K562 (cell line): ENCODE data around the gene MMP27. TPM values are rescaled to one million over a fixed set of nuclear protein-coding genes. Genes with fewer than 3 reads are reported as not detected.

Source experiments
- CBX5 ChIP-seq: IDR thresholded peaks from 2 replicates; pipeline ENCODE4 v1.6.1; 2014; ENCODE audit warnings: low read depth, borderline replicate concordance
- CHCHD3 ChIP-seq: fragments of 250-450 bp; sonication (Bioruptor Pico); IDR thresholded peaks from 2 replicates; pipeline ENCODE4 v2.1.2; 2022; ENCODE audit warnings: mild to moderate bottlenecking
- CUX1 ChIP-seq: fragments of 200-800 bp; sonication (Bioruptor generic); IDR thresholded peaks from 2 replicates; pipeline ENCODE4 v1.6.1; 2016; ENCODE audit warnings: missing genetic modification characterization, missing compliant biosample characterization
- HDAC6 ChIP-seq: IDR thresholded peaks from 2 replicates; pipeline ENCODE4 v1.6.1; 2012; ENCODE audit warnings: low read depth, mild to moderate bottlenecking, control low read depth, inconsistent platforms, low read length, moderate library complexity
- IRF1 ChIP-seq: sonication (generic); formaldehyde crosslinking; IDR thresholded peaks from 2 replicates; pipeline ENCODE4 v1.8.0; 2022; ENCODE audit warnings: missing genetic modification reagents, mild to moderate bottlenecking, borderline replicate concordance
- JUND ChIP-seq, 2 experiments: IDR thresholded peaks; 2 replicates in 1 of 2; 3 replicates in 1 of 2; pipeline ENCODE4 v1.6.1; 2011; ENCODE audit warnings: borderline replicate concordance in 2 of 2, low read depth in 2 of 2, low read length in 2 of 2, improper control_type of control experiment in 1 of 2, missing biosample characterization in 1 of 2, missing genetic modification characterization in 1 of 2, missing genetic modification reagents in 1 of 2
- MEF2A ChIP-seq: IDR thresholded peaks from 2 replicates; pipeline ENCODE4 v1.6.1; 2011; ENCODE audit warnings: low read depth, mild to moderate bottlenecking, low read length, moderate library complexity; ENCODE audit not compliant: control insufficient read depth
- MTF1 ChIP-seq: fragments of 250-450 bp; sonication (Bioruptor Pico); IDR thresholded peaks from 2 replicates; pipeline ENCODE4 v1.9.0; 2021; ENCODE audit warnings: moderate library complexity, mild to moderate bottlenecking, inconsistent platforms, borderline replicate concordance
- NR3C1 ChIP-seq: sonication (generic); formaldehyde crosslinking; IDR thresholded peaks from 2 replicates; pipeline ENCODE4 v1.8.1; 2022; ENCODE audit warnings: missing genetic modification reagents
- SMAD1 ChIP-seq: fragments of 150-350 bp; IDR thresholded peaks from 2 replicates; pipeline ENCODE4 v1.6.1; 2014; ENCODE audit warnings: low read length, low read depth; ENCODE audit not compliant: partially characterized antibody
- STAT5A ChIP-seq: IDR thresholded peaks from 2 replicates; pipeline ENCODE4 v1.6.1; 2012; ENCODE audit warnings: low read length, inconsistent platforms, borderline replicate concordance
- TAL1 ChIP-seq: fragments of 450-650 bp; IDR thresholded peaks from 2 replicates; pipeline ENCODE4 v1.6.1; 2016; ENCODE audit warnings: mild to moderate bottlenecking
- TRIM25 ChIP-seq: fragments of 450-650 bp; IDR thresholded peaks from 2 replicates; pipeline ENCODE4 v1.7.0; 2016; ENCODE audit warnings: borderline replicate concordance
- U2AF2 ChIP-seq: fragments of 200-400 bp; formaldehyde crosslinking; optimal IDR thresholded peaks from 2 replicates; pipeline ENCODE3; 2017; ENCODE audit warnings: low read depth, mild to moderate bottlenecking, low read length
- XRCC5 ChIP-seq: fragments of 200-400 bp; formaldehyde crosslinking; IDR thresholded peaks from 2 replicates; pipeline ENCODE4 v1.6.1; 2017; ENCODE audit warnings: low read depth, mild to moderate bottlenecking, low read length
- ZBTB17 ChIP-seq: fragments of 450-650 bp; formaldehyde crosslinking; IDR thresholded peaks from 2 replicates; pipeline ENCODE4 v1.4.0; 2020; ENCODE audit warnings: mild to moderate bottlenecking
- ZNF175 ChIP-seq: fragments of 200-800 bp; sonication (Bioruptor generic); IDR thresholded peaks from 2 replicates; pipeline ENCODE4 v1.6.1; 2016; ENCODE audit warnings: low read depth, mild to moderate bottlenecking, missing genetic modification characterization, missing compliant biosample characterization
- ZNF316 ChIP-seq: fragments of 450-650 bp; IDR thresholded peaks from 2 replicates; pipeline ENCODE4 v1.6.1; 2016
- ZNF511 ChIP-seq: sonication (generic); formaldehyde crosslinking; IDR thresholded peaks from 2 replicates; pipeline ENCODE4 v1.8.0; 2022; ENCODE audit warnings: mild to moderate bottlenecking, missing genetic modification reagents
- ZNF76 ChIP-seq: fragments of 250-450 bp; sonication (Bioruptor Pico); IDR thresholded peaks from 2 replicates; pipeline ENCODE4 v1.4.0; 2020; ENCODE audit warnings: mild to moderate bottlenecking, moderate library complexity, borderline replicate concordance
- ZSCAN29 ChIP-seq: fragments of 450-650 bp; IDR thresholded peaks from 2 replicates; pipeline ENCODE4 v1.6.1; 2017
- polyA plus RNA-seq, 8 experiments: library from polyadenylated mRNA; depleted of rRNA in 4 of 8; stranded (reverse) in 5 of 8; unstranded in 3 of 8; fragments of >200 nt; fragmentation: Nextera tagmentation in 2 of 8; fragmentation: Illumina TruSeq in 1 of 8; extraction: Ambion mirVana in 2 of 8; extraction: Trizol in 1 of 8; gene quantifications; 2 replicates each; pipeline versions ENCODE4 v1.2.1 to v1.2.3, GENCODE V29; 2011 to 2014; ENCODE audit warnings: inconsistent platforms in 1 of 8, missing spikeins in 1 of 8
- total RNA-seq, 7 experiments: library from RNA; depleted of rRNA in 6 of 7; stranded (reverse); fragments of >200 nt in 6 of 7; fragmentation: Illumina TruSeq in 2 of 7; extraction: Trizol in 2 of 7; gene quantifications; 2 replicates each; pipeline versions ENCODE4 v1.2.1 to v1.2.3, GENCODE V29; 2011 to 2021; ENCODE audit warnings: low replicate concordance in 1 of 7

MMP27 gene
- total and polyA plus RNA-seq, 9 of the 15 experiments (the other 6 are each of a cell fraction or from before 2014, with no cell fraction given), result not detected

GRCh38 chr11:102653744-102654291 is 51.8 kb downstream of the MMP27 start (continued):
- no peak for TF ChIP-seq JUND (IDR thresholded peaks at IDR 0.05; ENCODE audit: borderline replicate concordance, low read depth, low read length)
- TF ChIP-seq JUND (tag; IDR thresholded peaks at IDR 0.05; ENCODE audit: borderline replicate concordance, low read depth, low read length), result no peak; the same call in 2 of the 3 replicates
- TF ChIP-seq ZNF76 (CRISPR knock-in tag), result no peak
- no peak for TF ChIP-seq TRIM25
- TF ChIP-seq ZSCAN29, result no peak
- TF ChIP-seq STAT5A, result no peak
- no peak for TF ChIP-seq HDAC6
- TF ChIP-seq U2AF2, result no peak
- TF ChIP-seq NR3C1 (CRISPR knock-in tag), result peak; percentile 93
- TF ChIP-seq IRF1 (CRISPR knock-in tag), result peak; percentile 98
- no peak for TF ChIP-seq MTF1 (CRISPR knock-in tag)
- TF ChIP-seq ZNF175, result no peak
- no peak for TF ChIP-seq MEF2A
- no peak for TF ChIP-seq SMAD1
- no peak for TF ChIP-seq ZBTB17 (CRISPR knock-in tag)
- no peak for TF ChIP-seq ZNF316
- no peak for TF ChIP-seq CUX1 (CRISPR knock-in tag)
- peak; percentile 98 for TF ChIP-seq ZNF511
- TF ChIP-seq CHCHD3 (CRISPR knock-in tag), result no peak
- no peak for TF ChIP-seq XRCC5
- TF ChIP-seq TAL1, result no peak
- no peak for TF ChIP-seq CBX5
